GM19099 (cell line): Measurements from ENCODE around the gene ZNF300.

ENCODE experiments used
- POLR2A ChIP-seq: IDR thresholded peaks from 3 replicates; pipeline ENCODE4 v1.6.1; 2011; ENCODE audit warnings: low read depth; ENCODE audit not compliant: insufficient read length; ENCODE audit errors: extremely low read depth

Gene ZNF300

GRCh38 chr5:150904479-150905311, at the start of gene ZNF300:
Gene ZNF300 (minus strand): TSS chr5:150904980. CDS start chr5:150903155, 1,825 bp downstream.
- TF ChIP-seq POLR2A: peak; percentile 56

- TF ChIP-seq POLR2A: no peak
These were observed 43.8 kb upstream of the ZNF300 start for GRCh38 chr5:150948539-150948938.

- no peak for TF ChIP-seq POLR2A
These were observed 41.6 kb upstream of the ZNF300 start for GRCh38 chr5:150946351-150946905.

- TF ChIP-seq POLR2A: no peak
These were observed 41.2 kb upstream of the ZNF300 start for GRCh38 chr5:150945947-150946346.

- TF ChIP-seq POLR2A: no peak
These were observed 40.7 kb upstream of the ZNF300 start for GRCh38 chr5:150945486-150945885.

GRCh38 chr5:150931368-150931965, 26.7 kb upstream of the ZNF300 start:
- TF ChIP-seq POLR2A: no peak

GRCh38 chr5:150918613-150919012, 13.8 kb upstream of the ZNF300 start:
- TF ChIP-seq POLR2A: no peak

GRCh38 chr5:150912312-150912814, 7.6 kb upstream of the ZNF300 start:
- no peak for TF ChIP-seq POLR2A

- no peak for TF ChIP-seq POLR2A
These were observed 518 bp upstream of the ZNF300 start for GRCh38 chr5:150905312-150905683.

- TF ChIP-seq POLR2A: no peak
These were observed 3.3 kb downstream of the ZNF300 start for GRCh38 chr5:150901446-150901845.

- no peak for TF ChIP-seq POLR2A
These were observed 9.1 kb downstream of the ZNF300 start for GRCh38 chr5:150895431-150896428.

- no peak for TF ChIP-seq POLR2A
These were observed 25.4 kb downstream of the ZNF300 start for GRCh38 chr5:150879358-150879757.

GRCh38 chr5:150862070-150862469, 42.7 kb downstream of the ZNF300 start:
- TF ChIP-seq POLR2A: no peak

- TF ChIP-seq POLR2A: no peak
These were observed 44.4 kb downstream of the ZNF300 start for GRCh38 chr5:150860246-150860821.
